ENCODE data around the gene SPTBN2.

DNA sequence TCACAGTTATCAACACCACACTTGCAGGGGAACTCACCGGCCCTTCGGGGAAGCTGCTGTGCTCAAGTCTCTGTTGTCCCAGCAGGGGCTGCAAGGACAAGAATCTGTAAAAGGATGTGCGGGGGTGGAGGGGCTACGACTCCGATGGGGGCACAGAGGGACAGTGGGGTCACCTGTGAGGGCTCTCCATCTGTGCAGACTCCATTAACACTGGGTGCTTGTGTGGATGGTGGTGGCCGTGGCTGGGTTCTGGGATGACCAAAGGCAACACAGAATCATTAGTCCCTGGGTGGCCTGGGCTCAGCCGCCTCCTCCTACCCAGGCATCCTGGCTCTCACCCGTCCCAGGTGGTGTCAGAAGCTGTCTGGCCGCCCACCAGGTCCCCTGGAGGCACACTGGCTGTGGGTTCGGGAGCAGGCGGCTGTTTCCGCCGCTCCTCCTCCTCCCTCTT is 41.2 kb downstream of the SPTBN2 start:
- TF ChIP-seq EZH2 (IDR thresholded peaks at IDR 0.05; ENCODE audit: insufficient read depth, poor library complexity, severe bottlenecking) (no peak), EZH2phosphoT487 (IDR thresholded peaks at IDR 0.05; ENCODE audit: insufficient read depth, low read depth) (no peak)
